Stimulated activated CD4-positive, alpha-beta T cell treated with anti-CD3 and anti-CD28 coated beads, Interleukin-15, amount 100 ng/mL, for 1 hour (primary cell): ENCODE data around the gene ABCA3.

Experiments
- DNase-seq, 2 donors: peaks; one replicate each; pipeline ENCODE4 v3.0.0-alpha.2; 2020; ENCODE audit warnings: low read depth in 1 of 2, low spot score in 1 of 2

Gene ABCA3

DNA sequence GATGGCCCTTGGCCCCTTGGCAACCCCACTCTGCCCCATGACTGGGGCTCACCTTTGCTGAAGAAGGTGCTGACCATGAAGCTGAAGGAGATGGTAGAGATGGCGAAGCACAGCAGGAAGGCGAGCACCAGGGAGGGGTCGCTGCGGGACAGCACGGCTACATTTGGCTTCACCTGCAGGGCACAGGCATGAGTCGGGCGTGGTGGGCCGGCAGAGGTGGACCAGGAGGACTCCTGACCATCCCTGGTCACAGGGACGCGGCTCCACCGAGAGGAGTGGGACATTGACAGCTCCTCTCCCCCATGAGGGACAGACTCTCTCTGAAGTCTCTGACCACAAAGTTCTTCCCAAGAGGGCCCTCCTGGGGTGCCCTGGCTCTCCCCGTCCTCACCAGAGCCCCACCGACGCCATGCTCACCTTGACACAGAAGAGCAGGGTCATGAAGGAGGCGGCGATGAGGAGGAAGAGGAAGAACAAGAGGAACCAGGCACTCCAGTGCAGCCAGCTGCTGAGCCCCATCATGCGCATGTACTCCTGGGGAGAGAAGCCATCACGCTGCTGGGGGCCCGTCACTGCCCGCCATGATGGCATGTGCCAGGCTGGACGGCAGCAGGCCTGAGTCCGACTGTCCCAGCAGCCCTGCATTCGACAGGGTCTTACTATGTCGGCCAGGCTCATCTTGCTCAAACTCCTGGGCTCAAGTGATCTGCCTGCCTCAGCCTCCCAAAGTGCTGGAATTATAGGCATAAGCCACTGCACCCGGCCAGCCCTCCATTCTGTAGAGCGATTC is 23.1 kb downstream of the ABCA3 start:
- DNase-seq, result no peak

DNA sequence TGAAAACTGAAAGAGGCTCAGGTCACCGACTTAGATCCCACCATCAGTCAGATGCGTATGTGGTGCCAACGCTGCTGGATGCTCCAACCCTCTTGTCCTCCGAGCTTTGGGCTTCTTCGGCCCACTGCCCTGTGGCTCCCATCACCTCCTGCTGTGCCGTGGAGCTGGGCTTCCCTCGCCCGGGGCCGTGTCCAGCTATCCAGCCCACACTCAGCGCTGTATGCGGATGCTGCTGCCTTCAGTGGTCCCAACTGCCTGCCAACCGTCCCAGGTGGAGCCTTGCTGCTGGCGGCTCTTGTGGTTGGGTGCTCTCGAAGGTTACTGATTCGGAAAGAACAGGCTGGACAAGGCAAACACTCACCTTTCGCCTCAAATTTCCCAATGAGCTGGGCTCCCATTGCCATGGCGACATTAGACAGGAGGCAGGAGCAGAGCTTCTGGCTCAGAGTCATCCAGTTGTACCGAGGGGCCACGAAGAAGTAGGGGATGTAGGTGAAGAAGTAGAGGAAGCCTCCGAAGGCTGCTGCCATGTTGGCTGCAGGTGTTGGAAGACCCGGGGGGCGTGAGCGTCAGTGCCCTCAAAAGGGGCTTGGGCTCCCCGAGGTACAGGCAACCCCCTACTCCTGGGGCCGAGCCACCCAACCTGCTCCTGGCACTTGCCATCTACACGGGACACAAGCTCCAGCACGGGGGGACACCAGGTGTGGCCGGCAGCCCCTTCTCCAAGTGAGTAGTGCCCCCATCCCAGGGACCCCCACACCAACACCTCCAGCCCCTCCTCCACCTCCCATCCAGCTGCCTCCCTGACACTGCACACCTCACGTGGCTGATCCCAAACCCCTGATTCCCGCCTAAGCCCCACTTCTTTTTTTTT is 32.2 kb downstream of the ABCA3 start:
- DNase-seq, result no peak

- no peak for DNase-seq
These were observed 40.7 kb downstream of the ABCA3 start for GRCh38 chr16:2299915-2300192.

DNA sequence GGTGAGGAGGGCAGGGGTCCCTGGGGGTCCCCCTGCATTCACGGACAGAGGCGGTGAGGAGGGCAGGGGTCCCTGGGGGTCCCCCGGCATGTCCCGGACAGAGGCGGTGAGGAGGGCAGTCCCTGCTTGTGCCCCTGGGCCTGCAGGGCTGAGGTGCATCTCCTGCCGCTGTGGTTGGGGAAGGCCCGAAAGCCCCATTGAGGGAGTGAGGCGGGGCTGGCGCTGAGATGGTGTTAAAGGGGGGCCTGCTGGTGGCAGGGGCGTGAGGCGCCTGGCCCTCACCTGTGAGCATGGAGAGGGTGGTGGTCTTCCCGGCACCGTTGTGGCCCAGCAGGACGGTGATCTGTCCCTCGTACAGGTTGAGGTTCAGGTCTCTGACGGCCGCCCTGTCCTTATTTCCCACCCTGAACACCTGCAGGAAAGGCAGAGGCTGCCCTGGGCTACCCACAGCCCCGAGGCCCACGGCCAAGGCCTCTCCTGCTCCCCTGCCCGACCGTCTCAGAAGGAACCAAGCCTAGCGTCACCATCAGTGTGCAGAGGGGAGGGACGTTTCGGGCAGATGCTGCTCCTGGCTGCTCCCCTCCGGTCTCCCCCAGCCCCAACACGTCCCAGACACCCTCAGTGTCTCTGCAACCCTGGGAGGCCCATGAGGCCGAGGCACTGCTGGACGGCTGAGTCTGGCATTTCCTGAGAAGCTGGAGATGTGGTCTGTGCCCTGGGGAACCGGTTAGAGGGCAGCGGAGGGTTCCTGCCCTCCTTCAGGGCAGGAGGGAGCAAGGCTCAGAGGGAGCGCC is 41.2 kb downstream of the ABCA3 start:
- no peak for DNase-seq

DNA sequence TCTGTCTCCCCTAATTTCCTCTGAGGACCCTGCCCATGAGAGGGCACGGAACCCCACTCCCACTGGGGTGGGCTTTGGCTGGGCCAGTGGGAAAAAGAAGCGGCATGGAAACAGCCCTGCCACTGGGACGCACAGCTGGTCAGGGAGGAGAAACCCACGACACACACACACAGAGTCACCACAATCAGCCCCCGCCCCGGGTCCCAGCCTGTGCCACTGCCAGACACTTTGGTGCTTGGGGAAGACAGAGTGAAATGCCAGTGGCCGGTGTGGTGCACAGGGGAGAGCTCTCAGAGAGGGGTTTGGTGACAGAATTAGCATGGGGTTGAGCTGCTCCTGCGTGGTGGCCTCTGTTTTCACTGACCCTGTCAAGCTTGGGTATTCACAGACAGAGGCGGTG is 41.9 kb downstream of the ABCA3 start:
- DNase-seq, result no peak

DNA sequence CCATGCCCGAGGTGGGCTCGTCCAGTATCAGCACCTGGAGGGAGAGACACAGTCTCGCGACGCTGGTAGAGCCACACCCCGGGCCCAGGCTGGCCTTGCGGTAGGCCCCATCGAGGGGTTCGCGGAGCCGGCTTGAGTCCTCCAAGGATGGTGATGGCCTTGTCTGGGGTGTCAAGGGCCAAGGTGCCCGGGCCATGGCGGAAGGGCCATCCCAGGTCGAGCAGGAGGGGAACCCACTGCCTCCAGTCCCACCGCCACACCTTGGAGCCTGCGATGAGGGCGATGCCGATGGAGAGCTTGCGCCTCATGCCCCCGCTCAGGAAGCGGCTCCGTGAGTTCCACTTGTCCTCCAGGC is 43.0 kb downstream of the ABCA3 start:
- no peak for DNase-seq

DNA sequence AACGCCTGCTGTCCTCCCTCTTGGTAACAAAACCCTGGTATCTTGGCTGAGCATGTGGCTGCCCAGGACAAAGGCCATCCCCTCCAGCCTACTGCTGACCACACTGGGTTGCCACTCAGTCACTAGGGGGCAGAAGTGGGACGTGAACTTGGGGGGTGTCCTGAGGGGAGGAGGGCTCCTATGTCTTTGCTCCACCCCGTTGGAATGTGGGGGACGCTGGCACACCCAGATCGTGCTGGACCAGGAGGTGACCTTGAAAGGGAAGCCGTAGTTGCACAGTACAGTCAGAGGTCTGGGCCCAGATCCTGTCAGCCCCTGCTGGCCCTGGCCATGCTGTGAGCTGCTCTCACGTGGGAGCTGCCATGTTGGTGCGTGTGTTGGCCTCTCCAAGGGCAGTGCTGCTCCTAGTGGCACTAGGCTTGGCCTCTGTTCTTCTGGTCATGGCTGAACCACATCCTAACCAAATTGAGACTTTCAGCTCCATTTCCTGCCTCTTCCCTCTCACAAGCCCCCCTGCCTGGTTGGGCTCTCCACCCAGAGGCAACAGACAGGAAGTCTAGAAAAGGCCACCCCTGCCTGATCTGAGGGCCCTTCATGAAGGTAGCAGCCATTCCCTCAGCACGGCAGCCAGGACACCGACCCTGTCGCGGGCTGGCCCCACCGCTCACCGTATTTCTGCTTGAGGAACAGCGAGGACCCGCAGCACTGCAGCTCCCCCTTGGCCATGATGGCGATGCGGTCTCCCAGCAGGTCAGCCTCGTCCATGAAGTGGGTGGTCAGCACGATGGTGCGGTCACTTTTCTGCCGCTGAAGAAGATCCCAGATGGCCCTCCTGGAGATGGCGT is 43.6 kb downstream of the ABCA3 start:
- DNase-seq, result no peak

GRCh38 chr16:2295056-2295798 is 45.3 kb downstream of the ABCA3 start:
- no peak for DNase-seq

DNA sequence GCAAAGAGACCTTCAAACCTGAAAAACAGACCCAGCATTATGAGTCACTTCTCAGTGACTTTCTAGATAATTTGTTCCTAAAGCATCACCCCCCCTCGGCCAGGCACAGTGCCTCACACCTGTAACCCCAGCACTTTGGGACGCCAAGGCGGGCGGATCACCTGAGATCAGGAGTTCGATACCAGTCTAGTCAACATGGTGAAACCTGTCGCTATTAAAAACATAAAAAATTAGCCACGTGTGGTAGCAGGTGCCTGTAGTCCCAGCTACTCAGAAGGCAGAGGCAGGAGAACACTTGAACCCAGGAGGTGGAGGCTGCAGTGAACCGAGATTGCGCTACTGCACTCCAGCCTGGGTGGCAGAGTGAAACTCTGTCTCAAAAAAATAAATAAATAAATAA is 48.3 kb downstream of the ABCA3 start:
- no peak for DNase-seq

DNA sequence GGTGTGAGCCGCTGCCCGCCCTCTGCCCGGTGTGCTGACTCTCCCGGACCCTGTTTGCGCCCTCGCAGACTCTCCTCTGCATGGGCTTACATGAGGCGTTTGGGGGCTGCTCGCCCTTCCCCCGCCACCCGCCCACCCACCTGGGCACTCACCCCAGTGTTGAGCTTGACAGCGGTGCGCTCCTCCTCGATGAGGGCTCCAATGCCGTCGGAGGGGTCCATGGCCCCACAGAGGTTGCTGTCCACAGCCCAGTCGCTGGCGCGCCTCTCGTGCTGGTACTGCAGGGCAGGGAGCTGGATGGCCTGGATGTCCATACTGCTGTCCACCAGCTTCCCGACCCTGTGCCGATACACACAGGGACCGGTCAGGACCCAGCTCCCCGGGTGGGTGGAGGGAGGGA is 51.2 kb downstream of the ABCA3 start:
- DNase-seq, result no peak

GRCh38 chr16:2288726-2289125 is 51.8 kb downstream of the ABCA3 start:
- no peak for DNase-seq

DNA sequence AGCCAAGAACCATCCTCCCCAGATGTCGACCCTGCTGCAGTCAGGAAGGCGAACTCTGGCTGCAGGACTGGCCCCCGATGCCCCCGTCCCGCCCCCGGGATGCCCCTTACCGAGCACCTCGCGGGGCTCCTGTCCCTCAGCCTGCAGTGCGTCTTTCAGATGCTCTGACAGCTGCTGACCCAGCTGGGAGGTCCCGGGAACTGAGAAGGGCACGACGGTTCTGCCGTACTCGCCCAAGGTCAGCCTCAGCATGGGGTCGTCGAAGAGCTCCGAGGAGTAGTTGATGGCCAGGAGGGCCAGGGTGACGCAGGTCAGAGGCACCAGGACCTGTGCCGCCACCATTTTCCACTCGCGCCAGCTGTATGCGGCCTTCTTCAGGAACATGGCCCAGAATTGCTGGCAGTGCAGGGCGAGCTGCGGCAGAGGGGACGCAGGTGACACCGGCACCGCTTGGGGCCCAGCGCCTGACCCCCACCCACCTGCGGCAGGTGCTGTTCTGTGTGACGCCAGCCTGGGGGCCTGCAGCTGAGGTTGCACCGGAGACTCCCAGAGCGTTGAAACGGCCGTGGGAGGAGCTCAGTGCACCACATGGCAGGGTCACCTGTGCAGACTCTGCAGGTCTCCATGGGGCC is 52.5 kb downstream of the ABCA3 start:
- DNase-seq, result no peak

GRCh38 chr16:2286550-2286949 is 54.0 kb downstream of the ABCA3 start:
- DNase-seq, result no peak

GRCh38 chr16:2285731-2286191 is 54.8 kb downstream of the ABCA3 start:
- DNase-seq, result no peak

DNA sequence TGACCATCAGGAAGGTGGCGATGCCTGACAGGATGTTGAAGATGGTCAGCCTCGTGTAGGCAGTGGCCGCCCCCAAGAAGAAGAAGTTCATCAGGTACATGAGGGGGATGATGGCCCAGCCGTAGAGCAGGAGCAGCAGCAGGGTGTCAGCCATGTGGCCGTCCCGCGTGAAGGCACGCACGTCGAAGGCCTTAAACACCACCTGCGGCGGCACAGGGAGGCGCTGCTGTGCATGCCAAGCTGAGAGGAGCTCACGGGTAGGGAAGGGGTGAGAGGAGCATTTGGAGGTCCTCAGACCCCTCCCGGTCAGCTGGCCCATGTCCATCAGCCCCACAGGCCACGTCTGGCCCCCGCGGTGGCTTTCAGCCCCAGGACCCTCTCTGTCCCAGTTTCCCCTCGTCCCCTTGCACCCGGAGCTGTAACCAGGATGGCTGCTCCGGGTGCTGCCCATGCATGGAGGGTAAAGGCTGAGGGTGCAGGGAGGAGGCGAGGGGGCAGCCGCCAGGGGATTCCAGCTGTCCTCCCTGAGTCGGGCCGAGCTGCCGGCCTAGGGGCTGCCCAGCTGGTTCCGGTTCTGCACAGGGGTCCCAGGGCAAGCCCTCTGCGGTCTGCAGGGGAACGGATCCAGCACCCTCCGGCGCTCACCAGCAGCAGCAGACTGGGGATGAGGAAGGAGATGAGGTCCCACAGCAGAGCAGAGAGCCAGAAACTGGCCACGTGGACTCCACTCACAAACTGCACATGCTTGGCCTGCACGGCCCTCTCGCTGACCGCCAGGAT is 55.5 kb downstream of the ABCA3 start:
- DNase-seq, result no peak

DNA sequence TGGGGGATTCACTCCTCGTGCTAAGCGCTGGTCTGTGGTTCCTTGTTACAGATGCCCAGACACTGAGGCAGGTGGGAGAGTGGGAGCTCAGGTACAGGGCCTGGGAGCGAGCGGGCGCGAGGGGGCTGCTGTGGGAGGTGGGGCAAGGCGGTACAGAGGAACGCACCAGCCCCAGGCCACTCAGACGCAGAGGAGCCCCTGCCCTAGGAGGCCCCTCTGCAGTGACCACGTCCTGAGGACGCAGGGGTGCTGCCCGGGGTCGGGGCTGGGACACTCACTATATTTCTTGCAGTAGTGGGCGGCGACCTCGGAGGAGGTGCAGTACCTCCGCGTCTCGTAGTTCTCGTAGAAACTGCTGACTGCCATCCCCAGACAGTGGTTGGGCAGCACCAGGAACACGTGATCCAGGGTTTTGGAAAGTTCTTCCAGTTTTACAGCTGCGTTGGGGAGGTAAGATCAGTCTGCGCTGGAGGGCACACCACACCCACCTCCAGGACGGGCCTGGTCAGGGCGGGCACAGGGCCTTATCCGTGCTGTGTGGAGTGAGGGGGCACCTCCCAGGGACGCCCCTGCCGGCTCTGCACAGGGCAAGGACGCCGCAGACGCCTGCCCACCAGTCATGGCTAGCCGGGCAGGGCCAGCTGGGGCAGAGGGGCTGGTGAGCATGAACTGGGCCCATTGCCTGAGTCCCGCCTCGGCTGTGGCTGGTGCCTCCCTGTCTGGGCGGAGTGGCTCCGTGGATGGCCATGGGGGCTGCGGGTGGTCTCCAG is 56.3 kb downstream of the ABCA3 start:
- no peak for DNase-seq

- no peak for DNase-seq
These were observed 57.5 kb downstream of the ABCA3 start for GRCh38 chr16:2282866-2283555.

DNA sequence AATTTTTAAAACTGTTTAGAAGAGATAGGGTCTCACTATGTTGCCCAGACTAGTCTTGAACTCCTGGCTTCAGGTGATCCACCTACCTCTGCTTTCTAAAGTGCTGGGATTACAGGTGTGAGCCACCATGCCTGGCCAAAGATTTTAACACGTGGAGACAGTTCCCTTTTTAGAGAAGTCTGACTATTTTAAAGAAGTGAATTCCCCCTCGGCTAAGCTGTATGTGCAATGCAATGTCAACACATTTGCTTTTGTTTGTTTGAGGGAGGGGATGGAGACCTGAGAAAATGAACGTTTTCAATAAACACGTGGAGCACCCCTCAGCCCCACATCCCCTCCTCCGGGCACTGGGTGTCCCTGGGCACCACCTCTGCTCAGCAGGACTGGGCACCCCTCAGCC is 58.3 kb downstream of the ABCA3 start:
- no peak for DNase-seq
